Suprapubic skin (tissue), 3 donors: ENCODE data around the gene MTREX.

ENCODE experiments used
- CTCF ChIP-seq, 2 donors: fragments of 200-600 bp in 1 of 2; fragments of 450-650 bp in 1 of 2; sonication (generic) in 1 of 2; IDR thresholded peaks; one replicate each; pipeline ENCODE4 v1.5.1; 2016 to 2019; ENCODE audit warnings: antibody characterized with exemption in 2 of 2, mild to moderate bottlenecking in 1 of 2, moderate library complexity in 1 of 2
- POLR2A ChIP-seq, 2 donors: fragments of 450-650 bp; IDR thresholded peaks; one replicate each; pipeline ENCODE4 v1.6.1; 2017; ENCODE audit warnings: antibody characterized with exemption in 2 of 2, mild to moderate bottlenecking in 2 of 2, moderate library complexity in 2 of 2

DNA sequence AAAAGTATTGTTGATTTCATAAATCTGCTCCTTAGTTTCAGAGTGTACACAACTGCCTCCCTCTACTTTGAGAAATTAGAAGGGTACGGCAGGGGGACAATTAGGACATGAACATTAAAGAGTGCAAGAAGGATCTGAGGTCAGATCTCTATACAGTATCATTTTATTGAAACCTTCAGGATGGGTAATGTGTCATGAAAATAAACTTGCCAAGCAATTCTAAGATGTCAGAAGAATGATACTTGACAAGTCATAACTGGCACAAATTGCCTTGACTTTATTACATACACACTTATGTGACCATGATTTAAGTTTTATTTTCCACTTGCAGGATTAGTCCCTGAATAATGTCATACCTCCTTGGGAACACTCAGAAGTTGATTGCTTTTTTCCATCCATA lies 134.2 kb downstream of the MTREX start:
- no peak for TF ChIP-seq CTCF (IDR thresholded peaks at IDR 0.05)
- no peak for TF ChIP-seq POLR2A (IDR thresholded peaks at IDR 0.05)
